CD4-positive, alpha-beta T cell (primary cell): ENCODE results near the gene LSM11. TPM values are rescaled to one million over a fixed set of nuclear protein-coding genes. Genes with fewer than 3 reads are reported as not detected.

Source experiments
- ATAC-seq: fragments of 200-7000 bp; cut with Tn5 transposase; one replicate; pipeline ENCODE4 v1.10.0; 2022; ENCODE audit warnings: mild to moderate bottlenecking; ENCODE audit not compliant: poor library complexity
- CTCF ChIA-PET: fragments of 350-600 bp; sonication (Branson Sonifier 250); formaldehyde crosslinking; loops from one replicate; lab custom pipeline; 2021; ENCODE audit warnings: antibody characterized with exemption, inconsistent platforms; lab: Charles Lee
- POLR2A ChIA-PET: fragments of 350-600 bp; sonication (Branson Sonifier 250); formaldehyde crosslinking; loops from one replicate; lab custom pipeline; 2021; ENCODE audit warnings: antibody characterized with exemption, inconsistent platforms; lab: Charles Lee
- DNase-seq, 14 experiments: peaks; one replicate each; pipeline ENCODE4 v3.0.0-alpha.2; 2013 to 2020; ENCODE audit warnings: mixed read lengths in 2 of 14
- H3K27ac ChIP-seq, 2 donors: one replicate each; pipeline versions ENCODE4 v1.5.1 to v1.7.0; 2013; ENCODE audit warnings: low read length in 2 of 2, low read depth in 1 of 2, mild to moderate bottlenecking in 1 of 2
- H3K27me3 ChIP-seq, 2 experiments: 1 replicate in 1 of 2; 2 replicates in 1 of 2; pipeline versions ENCODE4 v1.6.1 to v1.7.0; 2013; ENCODE audit warnings: low read length in 2 of 2, control low read depth in 1 of 2, mild to moderate bottlenecking in 1 of 2, moderate library complexity in 1 of 2; ENCODE audit not compliant: insufficient read depth in 2 of 2, control insufficient read depth in 1 of 2
- H3K36me3 ChIP-seq: one replicate; pipeline ENCODE4 v1.6.1; 2013; ENCODE audit warnings: low read length, control low read depth; ENCODE audit not compliant: insufficient read depth
- H3K4me1 ChIP-seq: one replicate; pipeline ENCODE4 v1.6.1; 2013; ENCODE audit warnings: low read length, control low read depth; ENCODE audit not compliant: insufficient read depth
- H3K4me3 ChIP-seq: one replicate; pipeline ENCODE4 v1.5.1; 2013; ENCODE audit warnings: mild to moderate bottlenecking, low read length, moderate library complexity
- H3K9me3 ChIP-seq, 2 experiments: 1 replicate in 1 of 2; 2 replicates in 1 of 2; pipeline versions ENCODE4 v1.6.1 to v1.7.0; 2013; ENCODE audit warnings: low read length in 2 of 2, mild to moderate bottlenecking in 2 of 2, control low read depth in 1 of 2, moderate library complexity in 1 of 2; ENCODE audit not compliant: control insufficient read depth in 1 of 2, insufficient read depth in 1 of 2
- H3K27ac Mint-ChIP-seq: one replicate; pipeline ENCODE4 v1.8.0; 2020; ENCODE audit warnings: mixed read lengths
- H3K27me3 Mint-ChIP-seq: one replicate; pipeline ENCODE4 v1.8.0; 2021; ENCODE audit warnings: mixed read lengths
- H3K36me3 Mint-ChIP-seq: one replicate; pipeline ENCODE4 v1.8.0; 2021; ENCODE audit warnings: low read depth, mixed read lengths
- H3K4me1 Mint-ChIP-seq: one replicate; pipeline ENCODE4 v1.8.0; 2021; ENCODE audit warnings: low read depth, mixed read lengths
- H3K4me3 Mint-ChIP-seq: one replicate; pipeline ENCODE4 v1.8.0; 2020; ENCODE audit warnings: mild to moderate bottlenecking, mixed read lengths
- H3K9me3 Mint-ChIP-seq: one replicate; pipeline ENCODE4 v1.8.0; 2020; ENCODE audit warnings: mixed read lengths
- CTCF ChIP-seq: fragments of 200-600 bp; IDR thresholded peaks from one replicate; pipeline ENCODE4 v1.8.0; 2022; ENCODE audit warnings: antibody characterized with exemption, mild to moderate bottlenecking
- intact Hi-C, 2 experiments: fragments of 100-400 bp; cut with DNase I in 1 of 2; cut with micrococcal nuclease in 1 of 2; formaldehyde crosslinking; loops; one replicate each; pipeline versions ENCODE4 v1.15.1 to v1.9.0; 2023 to 2025; cut with DNase I, micrococcal nuclease
- total RNA-seq, 174 experiments: library from RNA in 2 of 174; stranded (reverse) in 2 of 174; gene quantifications; one replicate each; pipeline ENCODE4 v1.2.3 and lab custom pipeline; 2021 to 2026

LSM11 gene
- total RNA-seq, 2 experiments from 2014 or later = 0.49 to 0.70 TPM

- no peak overlapping the region for H3K27ac Mint-ChIP-seq
- H3K4me3 Mint-ChIP-seq = no peak overlapping the region
- ChIA-PET CTCF (interaction anchor here (0.7 to 1.6 kb wide), 2 partner anchors 72 to 225 kb away, joined by 3 to 5 read pairs; no protein-coding TSS in a partner anchor), POLR2A (interaction anchor here (3.5 kb wide), 1 partner anchor 10 kb away, joined by 28 read pairs; the partner anchor contains the start of gene THG1L)
- Histone ChIP-seq H3K27ac (no peak overlapping the region), H3K4me1 (peaks cover 20% of the 10 kb centered on the region), H3K4me3 (no peak overlapping the region), H3K9me3 (no peaks in the 10 kb centered on the region), H3K27me3 (no peaks in the 10 kb centered on the region), H3K36me3 (peaks cover 21% of the 10 kb centered on the region)
- DNase-seq (no peak), ATAC-seq (no peak)
- H3K27me3 Mint-ChIP-seq = no peaks in the 10 kb centered on the region
- intact Hi-C loops = loop anchor here (5.0 kb wide), 4 partner anchors 89 to 599 kb away; partner anchors contain the start of genes SOX30 (in 2 of the 2), CYFIP2 (in 1 of the 2) and MED7 (in 1 of the 2)
- no peaks in the 10 kb centered on the region for H3K9me3 Mint-ChIP-seq
- no peak for TF ChIP-seq CTCF
- peaks cover 29% of the 10 kb centered on the region for H3K4me1 Mint-ChIP-seq
- H3K36me3 Mint-ChIP-seq = peaks cover 38% of the 10 kb centered on the region
Observed at GRCh38 chr5:157741131-157741530, 2.4 kb upstream of the LSM11 start.

- H3K4me3 Mint-ChIP-seq = peak overlapping the region; percentile 86
- POLR2A ChIA-PET = interaction anchor here (1.5 to 3.5 kb wide), 4 partner anchors 13 to 93 kb away, joined by 5 to 28 read pairs (median 8); partner anchors contain the start of genes C5orf52 and THG1L
Observed at GRCh38 chr5:157744051-157745011, 819 bp downstream of the LSM11 start.

More at GRCh38 chr5:157744051-157745011, 819 bp downstream of the LSM11 start:
- peak overlapping the region; percentile 60 for H3K4me3 ChIP-seq
- CTCF ChIA-PET = interaction anchor here (0.7 to 2.9 kb wide), 25 partner anchors 10 to 438 kb away, joined by 3 to 54 read pairs (median 4); partner anchors contain the start of genes CLINT1 and THG1L
- no peak for TF ChIP-seq CTCF
- no peaks in the 10 kb centered on the region for H3K27me3 ChIP-seq
- ATAC-seq = peak; percentile 5
- H3K4me1 Mint-ChIP-seq = peaks cover 36% of the 10 kb centered on the region
- intact Hi-C loops = loop anchor here (5.0 kb wide), 5 partner anchors 92 to 602 kb away; partner anchors contain the start of genes SOX30 (in 2 of the 2), CLINT1 (in 1 of the 2), CYFIP2 (in 1 of the 2) and MED7 (in 1 of the 2)
- H3K4me1 ChIP-seq = peaks cover 20% of the 10 kb centered on the region
- DNase-seq = peak in 7 of 14 experiments; percentile 6 to 51 (median 13)
- peaks cover 6% of the 10 kb centered on the region for H3K36me3 ChIP-seq
- H3K9me3 ChIP-seq = no peaks in the 10 kb centered on the region
- no peaks in the 10 kb centered on the region for H3K9me3 Mint-ChIP-seq
- H3K36me3 Mint-ChIP-seq = peaks cover 14% of the 10 kb centered on the region
- no peaks in the 10 kb centered on the region for H3K27me3 Mint-ChIP-seq
- H3K27ac Mint-ChIP-seq = no peak overlapping the region
- H3K27ac ChIP-seq = no peak overlapping the region
